ENCODE results near the gene MAGEF1.

DNA sequence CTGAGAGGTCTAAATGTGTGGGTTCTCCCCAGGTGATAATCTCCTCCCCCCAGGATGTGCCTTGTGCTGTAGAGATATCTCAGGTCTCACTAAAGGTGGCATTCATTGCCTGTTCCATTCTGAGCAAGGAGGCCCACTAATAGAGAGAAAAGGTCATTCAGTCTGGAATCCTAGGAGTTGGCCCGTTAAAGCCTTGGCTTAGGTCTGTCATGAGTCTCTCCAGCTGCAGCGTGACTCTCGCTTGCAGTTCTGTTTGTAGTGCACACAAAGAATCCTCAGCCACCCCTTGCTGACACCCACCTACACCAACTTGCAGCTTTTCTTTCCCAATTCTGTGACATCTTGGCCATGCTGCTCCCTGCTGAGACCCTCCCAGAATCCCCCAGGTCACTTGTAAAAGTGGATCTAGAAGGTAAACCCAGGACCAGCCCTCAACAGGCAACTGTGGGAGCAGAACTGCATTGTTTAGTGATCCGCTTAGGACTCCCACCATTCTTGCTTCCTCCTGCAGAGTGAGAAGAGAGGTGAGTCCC is 17.7 kb downstream of the MAGEF1 start:
- TF ChIP-seq, protein P1, sequence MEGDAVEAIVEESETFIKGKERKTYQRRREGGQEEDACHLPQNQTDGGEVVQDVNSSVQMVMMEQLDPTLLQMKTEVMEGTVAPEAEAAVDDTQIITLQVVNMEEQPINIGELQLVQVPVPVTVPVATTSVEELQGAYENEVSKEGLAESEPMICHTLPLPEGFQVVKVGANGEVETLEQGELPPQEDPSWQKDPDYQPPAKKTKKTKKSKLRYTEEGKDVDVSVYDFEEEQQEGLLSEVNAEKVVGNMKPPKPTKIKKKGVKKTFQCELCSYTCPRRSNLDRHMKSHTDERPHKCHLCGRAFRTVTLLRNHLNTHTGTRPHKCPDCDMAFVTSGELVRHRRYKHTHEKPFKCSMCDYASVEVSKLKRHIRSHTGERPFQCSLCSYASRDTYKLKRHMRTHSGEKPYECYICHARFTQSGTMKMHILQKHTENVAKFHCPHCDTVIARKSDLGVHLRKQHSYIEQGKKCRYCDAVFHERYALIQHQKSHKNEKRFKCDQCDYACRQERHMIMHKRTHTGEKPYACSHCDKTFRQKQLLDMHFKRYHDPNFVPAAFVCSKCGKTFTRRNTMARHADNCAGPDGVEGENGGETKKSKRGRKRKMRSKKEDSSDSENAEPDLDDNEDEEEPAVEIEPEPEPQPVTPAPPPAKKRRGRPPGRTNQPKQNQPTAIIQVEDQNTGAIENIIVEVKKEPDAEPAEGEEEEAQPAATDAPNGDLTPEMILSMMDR (IDR thresholded peaks at IDR 0.05; ENCODE audit: insufficient read depth, low read depth, low read length) = no peak
- TF ChIP-seq EZH2 (IDR thresholded peaks at IDR 0.05; ENCODE audit: insufficient read depth, low read length) = no peak

Measured in astrocyte (in vitro differentiated cells and primary cell).